Transverse colon (tissue), 3 donors: Measurements from ENCODE around the gene MIX23.

Experiments
- EP300 ChIP-seq: sonication (generic); formaldehyde crosslinking; IDR thresholded peaks from one replicate; pipeline ENCODE4 v1.6.1; 2017; ENCODE audit warnings: antibody characterized with exemption, low read depth
- POLR2A ChIP-seq: fragments of 450-650 bp; IDR thresholded peaks from one replicate; pipeline ENCODE4 v1.6.1; 2016; ENCODE audit warnings: antibody characterized with exemption, mild to moderate bottlenecking, moderate library complexity
- TF ChIP-seq, protein P1 (sequence below), 5 experiments: fragments of 200-600 bp in 3 of 5; fragments of 450-650 bp in 2 of 5; sonication (generic) in 3 of 5; IDR thresholded peaks; 1 replicate in 2 of 5; 2 replicates in 3 of 5; pipeline ENCODE4 v1.5.1; 2016 to 2017; ENCODE audit warnings: antibody characterized with exemption in 5 of 5, inconsistent platforms in 3 of 5, mild to moderate bottlenecking in 2 of 5, moderate library complexity in 1 of 5

DNA sequence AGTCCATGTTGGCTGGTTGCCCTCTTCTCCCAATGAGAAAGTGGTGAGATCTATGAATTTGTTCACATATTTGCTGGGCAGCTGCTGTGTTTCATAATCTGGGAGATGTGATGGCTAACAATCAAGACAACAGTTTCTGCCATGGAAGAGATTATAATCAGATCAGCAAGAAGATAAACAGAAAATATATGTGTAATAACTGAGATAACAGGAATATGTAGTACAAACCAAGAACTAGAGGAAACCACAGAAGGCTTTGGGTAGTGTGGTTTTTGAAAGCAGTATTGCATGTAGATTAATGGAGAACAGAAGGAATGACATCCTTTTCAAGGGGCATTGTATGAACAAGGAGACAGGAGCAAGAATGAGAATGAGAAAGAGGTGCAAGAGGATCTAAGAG lies 70.2 kb downstream of the MIX23 start:
- TF ChIP-seq, protein P1, sequence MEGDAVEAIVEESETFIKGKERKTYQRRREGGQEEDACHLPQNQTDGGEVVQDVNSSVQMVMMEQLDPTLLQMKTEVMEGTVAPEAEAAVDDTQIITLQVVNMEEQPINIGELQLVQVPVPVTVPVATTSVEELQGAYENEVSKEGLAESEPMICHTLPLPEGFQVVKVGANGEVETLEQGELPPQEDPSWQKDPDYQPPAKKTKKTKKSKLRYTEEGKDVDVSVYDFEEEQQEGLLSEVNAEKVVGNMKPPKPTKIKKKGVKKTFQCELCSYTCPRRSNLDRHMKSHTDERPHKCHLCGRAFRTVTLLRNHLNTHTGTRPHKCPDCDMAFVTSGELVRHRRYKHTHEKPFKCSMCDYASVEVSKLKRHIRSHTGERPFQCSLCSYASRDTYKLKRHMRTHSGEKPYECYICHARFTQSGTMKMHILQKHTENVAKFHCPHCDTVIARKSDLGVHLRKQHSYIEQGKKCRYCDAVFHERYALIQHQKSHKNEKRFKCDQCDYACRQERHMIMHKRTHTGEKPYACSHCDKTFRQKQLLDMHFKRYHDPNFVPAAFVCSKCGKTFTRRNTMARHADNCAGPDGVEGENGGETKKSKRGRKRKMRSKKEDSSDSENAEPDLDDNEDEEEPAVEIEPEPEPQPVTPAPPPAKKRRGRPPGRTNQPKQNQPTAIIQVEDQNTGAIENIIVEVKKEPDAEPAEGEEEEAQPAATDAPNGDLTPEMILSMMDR (IDR thresholded peaks at IDR 0.05), result no peak
- no peak for TF ChIP-seq POLR2A
- no peak for TF ChIP-seq EP300
